Measurements from ENCODE around the gene SSC5D.

DNA sequence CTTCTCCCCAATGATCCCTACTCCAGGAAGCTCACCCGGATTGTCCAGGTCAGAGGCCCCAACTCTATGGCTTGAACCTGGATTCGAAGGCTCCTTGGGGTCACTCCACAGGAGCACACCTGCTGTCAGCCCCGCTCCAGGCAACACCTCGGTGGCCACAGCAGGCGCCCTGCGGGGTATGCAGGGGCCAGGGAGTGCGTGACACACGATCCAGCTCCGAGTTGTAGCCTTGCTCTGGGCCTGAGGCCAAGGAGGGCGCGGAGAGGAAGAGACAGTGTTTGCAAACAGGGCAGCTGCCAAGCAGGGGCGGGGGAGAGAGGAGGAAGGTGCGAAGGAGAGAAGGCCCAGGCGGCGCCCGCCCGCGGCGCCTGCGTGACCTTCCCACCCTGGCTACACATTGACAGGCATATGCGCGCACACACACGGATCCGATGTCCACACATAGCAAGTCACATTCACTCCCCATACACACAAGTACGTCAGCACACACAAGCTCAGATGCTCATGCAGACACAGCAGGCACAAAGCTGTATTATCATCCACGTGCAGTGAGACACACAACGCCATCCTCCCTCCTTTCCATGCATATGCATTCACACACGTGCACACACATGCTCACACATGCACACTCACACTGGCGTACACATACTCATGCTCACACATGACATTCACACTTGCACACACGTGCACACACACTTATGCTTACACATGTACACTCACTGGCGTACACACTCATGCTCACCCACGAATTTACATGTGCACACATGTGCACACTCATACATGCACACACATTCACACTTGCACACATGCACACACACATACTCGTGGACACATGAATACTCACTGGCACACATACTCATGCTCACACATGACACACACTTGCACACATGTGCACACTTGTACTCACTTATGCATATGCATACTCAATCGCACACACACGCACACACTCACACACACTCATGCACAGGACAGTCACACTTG, 38.3 kb downstream of the SSC5D start:
- TF ChIP-seq ZFP30 (CRISPR knock-in tag; IDR thresholded peaks at IDR 0.05) (no peak), ZC3H10 (CRISPR knock-in tag; IDR thresholded peaks at IDR 0.05) (no peak), ZNF8 (CRISPR knock-in tag; IDR thresholded peaks at IDR 0.05) (no peak), OSR1 (CRISPR knock-in tag; IDR thresholded peaks at IDR 0.05) (no peak), ZFP3 (CRISPR knock-in tag; IDR thresholded peaks at IDR 0.05) (no peak)

Data from SK-N-SH treated with all-trans-retinoic acid at 6 μM for 48 hours (cell line).